HG03196 (cell line): Measurements from ENCODE around the gene FAM78B.

Experiments
- ATAC-seq: cut with Tn5 transposase; IDR thresholded peaks from one replicate; pipeline ENCODE4 v1.9.1; 2021; ENCODE audit not compliant: unreplicated experiment

FAM78B gene

DNA sequence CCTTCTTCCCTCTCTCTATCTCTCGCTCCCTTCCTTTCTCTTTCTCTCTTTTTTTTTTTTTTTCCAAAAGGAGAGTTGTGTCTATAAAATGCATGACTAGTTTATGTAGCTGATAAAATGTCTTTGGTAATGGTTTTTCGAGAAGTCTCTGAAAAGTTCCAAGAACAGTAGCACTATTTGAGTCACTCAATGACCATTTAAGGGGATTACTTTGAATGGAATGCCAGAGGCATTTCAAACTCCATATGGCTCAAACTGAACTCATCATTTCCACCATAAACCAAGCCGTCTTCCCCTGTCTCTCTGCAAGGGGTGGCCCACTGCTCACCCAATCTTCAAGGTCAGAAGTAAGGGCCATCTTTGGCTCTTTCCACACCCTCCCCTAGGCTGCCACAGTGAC is 93.3 kb downstream of the FAM78B start:
- no peak for ATAC-seq

DNA sequence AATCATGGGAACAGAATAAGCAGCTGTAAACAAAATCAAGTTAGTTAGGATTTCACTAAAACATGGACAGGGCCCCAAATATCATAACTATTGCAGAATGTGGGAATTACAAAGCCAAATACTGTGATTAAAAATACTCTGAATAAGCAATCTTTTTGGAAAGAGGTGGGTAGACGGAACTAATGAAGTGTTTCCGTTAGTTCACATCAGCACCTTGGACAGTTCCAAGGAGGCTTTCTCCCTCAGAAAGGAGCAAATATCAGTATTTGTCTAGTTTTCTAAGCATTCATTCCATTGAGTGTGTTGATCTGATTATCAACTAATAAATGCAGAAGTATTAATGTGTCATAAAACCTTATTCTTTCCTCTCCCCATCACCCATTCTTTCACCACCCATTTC is 97.4 kb downstream of the FAM78B start:
- ATAC-seq = no peak

DNA sequence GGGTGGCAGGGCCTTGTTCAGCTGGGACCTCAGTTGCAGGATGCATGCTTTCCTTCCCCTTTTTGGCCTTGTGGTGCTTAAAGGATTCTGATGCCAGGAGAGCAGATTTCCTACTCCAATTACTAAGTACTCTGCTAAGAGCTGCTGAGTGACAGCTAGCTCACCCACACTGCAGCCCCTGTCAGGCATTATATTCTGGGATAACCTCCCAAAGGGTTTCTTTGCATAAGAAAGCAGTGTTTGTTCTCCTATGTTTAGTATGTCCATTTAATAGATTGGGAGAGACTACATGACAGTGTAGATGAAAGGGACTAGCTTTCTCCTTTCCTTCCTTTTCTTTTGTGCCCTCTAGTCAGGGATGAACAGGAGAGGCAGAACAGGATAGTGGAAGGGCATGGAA is 100.7 kb downstream of the FAM78B start:
- no peak for ATAC-seq

DNA sequence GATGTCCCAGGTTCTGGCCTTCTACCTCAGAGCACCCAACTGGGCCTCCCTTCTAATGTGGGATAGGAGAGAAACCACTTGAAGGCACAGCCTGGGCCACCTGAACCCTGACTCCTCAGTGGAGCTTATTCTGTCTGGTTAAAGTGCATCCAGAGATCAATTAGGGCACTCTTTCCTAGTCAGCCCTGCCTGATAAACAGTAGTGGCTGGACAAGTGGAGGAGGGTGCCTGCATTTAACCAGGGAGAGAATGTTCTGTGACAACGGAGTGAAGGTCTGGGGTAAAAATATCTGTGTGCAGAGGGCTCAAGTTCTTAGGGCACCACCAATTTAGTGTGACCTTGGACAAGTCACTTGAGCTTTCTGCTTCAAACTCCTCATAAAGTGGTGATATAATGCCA is 101.8 kb downstream of the FAM78B start:
- no peak for ATAC-seq

DNA sequence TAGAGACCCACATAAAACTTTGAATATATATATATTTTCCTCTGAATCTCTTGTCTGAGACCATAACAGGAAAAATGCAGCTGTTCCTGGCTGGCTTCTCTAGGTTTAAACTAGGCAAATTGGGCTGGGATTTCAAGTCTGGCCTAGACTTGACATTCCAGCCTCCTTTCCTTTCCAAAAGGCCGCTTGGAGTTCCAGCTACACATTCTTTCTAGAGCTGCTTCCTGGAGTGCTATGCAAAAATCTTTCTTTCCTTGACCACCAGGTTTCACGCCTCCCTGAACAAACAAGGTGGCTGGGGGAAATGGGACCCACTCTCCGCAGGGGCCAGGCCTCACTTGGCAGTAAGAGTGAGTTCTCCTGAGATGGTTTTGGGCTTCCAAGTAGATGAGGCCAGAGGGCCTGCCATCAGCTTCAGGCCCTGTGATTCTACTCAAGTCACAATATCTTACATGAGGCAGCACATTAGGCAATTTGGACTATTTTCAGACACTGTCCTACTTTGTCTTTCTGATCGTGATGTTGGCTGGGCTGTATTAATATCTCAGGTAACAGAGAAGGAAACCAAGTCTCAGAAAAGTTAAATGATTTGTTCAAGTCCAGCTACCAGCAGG is 102.4 kb downstream of the FAM78B start:
- no peak for ATAC-seq

DNA sequence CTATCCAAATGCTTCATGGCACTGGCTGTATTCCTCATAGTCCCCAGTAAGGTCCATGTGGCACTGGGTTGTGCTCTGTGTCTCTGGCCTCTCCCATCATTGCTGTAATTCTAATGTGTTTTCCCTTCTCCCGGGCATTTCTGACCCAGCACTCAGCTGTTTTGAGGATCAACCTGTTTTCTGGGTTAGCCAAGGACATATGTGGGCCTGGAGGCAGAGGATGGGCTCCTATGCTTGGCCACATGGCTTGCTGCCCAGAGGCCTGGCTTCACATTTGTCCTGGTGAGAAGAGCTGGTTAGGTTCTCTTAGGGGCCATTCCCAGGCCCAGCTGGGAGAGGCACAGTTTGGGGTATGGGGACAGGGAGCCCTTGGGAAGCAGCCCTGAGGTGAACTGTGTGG is 103.1 kb downstream of the FAM78B start:
- ATAC-seq = no peak

DNA sequence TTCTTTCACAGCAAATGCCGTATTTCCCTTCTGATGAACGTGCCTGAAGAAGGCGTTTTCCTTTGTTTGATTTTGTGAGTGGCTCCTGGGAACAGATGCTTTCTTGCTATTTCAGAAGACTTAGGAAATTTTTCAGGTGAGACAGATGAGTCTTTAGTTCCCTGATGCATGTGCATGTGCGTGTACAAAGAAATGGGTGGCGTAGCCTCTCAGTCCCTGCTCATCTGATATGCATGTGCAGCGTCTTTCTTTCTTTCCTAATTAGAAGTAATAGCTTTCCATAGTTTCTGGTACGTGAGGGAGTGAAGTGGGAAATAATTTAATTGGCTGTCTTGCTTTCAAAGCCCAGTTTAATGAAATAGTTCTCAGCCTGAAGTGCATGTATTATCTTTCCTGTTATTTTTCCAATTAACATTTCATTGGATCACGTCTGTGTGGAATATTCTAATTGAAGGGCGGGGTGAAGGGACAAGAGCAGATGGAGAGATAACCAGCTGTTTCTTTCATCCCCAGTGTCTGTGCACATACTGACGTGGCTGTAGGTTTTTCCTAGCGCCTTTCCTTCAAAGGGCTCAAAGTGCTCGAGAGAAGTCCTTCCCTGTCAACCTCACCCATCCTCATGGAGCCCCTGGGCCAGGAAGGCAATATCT is 104.3 kb downstream of the FAM78B start:
- no peak for ATAC-seq

DNA sequence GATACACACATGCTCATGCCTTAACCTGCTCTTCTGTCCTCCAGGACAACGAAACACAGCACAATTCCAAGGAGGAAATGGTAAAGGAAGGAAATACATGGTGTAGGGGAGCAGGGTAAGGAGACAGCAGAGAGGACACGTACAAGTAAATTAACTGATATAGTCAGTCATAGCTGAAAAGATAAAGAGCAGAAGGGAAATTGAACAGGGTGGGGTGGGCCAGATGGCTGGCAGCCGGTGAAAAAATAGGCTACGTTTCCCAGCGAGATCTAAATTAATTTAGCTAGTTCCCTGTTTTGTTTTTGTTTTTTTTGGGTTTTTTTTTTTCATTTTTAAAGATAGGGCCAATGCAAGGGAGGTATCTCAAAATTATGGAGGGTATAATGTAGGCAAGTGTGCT is 109.2 kb downstream of the FAM78B start:
- ATAC-seq = no peak

DNA sequence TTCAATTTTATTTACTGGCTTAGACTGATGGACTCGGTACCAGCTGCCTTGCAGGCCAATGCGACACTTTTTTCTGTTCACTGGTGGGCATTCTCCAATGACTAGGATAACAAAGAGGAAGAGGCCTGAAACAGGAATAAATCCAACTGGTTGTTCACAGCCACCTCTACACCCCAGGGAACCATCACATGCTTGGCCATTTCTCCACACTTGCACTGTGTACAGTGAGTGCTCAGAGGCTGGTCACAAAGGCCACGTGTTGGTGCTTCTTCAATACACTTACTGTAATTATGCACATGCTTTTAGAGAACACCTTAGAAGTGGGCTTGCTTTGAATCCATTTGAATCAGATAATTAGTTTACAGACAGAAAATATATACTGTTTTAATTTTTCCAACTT is 113.4 kb downstream of the FAM78B start:
- no peak for ATAC-seq

DNA sequence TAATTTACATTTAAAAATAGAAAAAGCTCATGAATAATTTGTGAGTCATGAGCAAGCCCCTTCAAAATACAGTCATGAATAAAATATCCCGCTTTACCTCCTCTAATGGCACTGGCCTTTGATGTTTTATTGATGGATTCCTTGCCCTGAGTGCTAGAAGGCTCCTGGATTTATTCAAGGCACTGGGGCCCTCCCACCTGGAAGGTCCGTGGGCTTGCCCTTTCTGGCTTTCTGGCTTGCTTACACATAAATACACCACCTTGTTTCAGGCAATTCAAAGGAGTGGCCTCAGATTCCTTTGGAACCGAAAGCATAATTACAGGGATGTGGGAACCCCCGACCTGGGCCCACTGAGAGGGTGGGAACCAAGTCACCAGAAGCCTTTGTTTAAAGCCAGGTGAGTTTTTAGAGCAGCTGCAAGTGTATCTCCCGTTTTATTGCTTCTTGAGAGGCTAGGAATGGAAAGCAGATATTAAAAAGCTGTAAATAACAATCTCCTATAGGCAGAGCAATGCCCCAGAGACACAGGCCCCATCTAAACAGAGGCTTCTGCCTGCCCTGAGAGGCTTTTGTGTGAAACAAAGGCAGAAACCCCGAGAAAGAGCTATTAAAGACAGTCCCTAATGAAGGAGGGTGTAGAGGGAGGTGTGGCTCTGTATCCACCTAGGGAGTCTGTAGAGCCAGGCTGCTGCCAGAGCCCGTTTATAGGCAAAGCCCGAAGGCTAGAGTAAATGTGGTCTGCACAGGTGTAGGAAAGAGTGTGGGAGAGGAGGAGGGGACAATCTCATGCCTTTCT is 126.4 kb downstream of the FAM78B start:
- ATAC-seq = no peak

DNA sequence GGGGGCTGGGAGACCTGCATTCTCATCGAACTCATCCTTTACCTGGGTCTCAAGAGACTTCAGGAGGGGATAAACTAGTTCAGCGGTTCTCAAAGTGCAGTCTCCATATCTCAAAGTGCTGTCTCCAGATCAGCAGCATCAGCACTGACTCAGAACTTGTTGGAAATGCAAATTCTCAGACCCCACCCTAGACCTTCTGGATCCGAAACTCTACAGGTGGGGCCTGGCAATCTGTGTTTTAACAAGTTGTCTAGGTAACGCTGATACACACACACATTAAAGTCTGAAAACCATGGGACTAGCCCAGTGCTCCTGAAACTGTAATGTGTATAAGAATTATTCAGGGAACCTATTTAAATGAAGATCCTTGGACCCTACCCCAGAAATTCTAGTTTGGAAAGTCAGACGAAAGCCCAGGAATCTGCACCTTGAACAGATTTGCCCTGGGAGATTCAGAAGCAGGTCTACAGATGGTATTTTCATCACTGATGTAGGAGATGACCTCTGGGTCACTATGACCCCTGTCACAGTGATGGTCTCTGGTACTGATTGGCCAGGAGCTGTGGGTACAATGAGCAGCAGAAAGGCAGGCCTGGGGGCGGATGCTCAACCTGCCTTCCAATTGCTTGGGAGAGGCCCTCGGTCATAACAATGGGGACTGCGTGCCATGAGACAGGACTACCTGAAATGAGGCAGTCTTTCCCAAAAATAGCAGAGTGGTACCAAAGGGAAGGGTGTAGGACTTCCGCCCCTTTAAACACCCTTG is 127.2 kb downstream of the FAM78B start:
- ATAC-seq = no peak

DNA sequence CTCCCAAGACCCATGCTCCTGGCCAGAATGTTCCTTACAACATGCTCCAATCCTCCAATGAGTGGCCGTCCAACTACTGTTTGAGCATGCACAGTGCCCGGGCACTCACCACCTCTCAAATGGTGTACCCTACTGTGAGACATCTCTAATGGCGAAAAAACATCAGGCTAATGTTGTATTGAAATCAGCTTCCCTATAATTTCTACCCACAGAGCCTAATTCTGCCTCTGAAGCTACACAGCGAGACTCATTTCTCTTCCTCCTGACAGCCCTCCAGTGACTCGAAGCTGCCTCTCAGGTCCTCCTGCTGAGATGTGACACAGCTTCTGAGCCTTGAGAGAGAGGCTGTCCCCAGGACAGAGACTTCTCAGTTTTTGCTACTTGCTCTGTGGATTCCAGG is 130.7 kb downstream of the FAM78B start:
- ATAC-seq = no peak

DNA sequence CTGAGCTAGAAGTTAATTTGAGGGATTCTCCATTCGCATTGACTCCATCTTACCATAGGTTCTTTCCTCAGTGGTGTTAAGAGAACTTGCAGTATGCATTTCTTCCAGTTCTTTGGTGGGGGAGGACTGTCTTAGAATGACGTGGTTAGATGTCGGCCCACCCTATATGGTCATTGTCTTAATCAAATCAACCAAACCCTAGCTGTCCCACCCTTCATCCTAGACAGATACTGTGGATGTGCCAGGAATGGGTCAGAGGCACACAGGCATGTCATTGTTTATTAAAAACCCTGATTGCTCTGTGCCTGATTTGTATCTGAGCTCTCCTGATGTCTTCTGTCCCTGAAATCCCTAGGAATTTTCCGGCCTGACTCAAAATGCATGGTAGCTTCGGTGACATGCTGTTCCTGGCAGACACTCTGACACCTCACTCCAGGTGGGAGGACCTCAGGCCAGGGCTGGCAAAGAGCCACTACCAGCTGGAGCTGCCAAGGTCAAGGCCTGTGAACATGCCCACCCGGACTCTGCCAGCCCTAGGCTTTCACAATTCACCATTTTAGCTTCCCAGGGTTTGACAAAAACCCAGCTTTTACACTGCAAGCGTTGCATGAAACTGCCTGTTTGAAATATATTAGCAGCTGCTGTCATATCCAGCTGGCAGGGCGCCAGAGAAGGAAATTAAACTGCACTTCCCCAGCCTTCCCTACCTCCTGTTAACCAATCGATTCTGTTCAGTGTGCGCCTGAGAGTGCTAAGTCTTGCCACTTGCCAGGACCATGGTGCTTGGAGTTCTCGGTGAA is 134.0 kb downstream of the FAM78B start:
- no peak for ATAC-seq

DNA sequence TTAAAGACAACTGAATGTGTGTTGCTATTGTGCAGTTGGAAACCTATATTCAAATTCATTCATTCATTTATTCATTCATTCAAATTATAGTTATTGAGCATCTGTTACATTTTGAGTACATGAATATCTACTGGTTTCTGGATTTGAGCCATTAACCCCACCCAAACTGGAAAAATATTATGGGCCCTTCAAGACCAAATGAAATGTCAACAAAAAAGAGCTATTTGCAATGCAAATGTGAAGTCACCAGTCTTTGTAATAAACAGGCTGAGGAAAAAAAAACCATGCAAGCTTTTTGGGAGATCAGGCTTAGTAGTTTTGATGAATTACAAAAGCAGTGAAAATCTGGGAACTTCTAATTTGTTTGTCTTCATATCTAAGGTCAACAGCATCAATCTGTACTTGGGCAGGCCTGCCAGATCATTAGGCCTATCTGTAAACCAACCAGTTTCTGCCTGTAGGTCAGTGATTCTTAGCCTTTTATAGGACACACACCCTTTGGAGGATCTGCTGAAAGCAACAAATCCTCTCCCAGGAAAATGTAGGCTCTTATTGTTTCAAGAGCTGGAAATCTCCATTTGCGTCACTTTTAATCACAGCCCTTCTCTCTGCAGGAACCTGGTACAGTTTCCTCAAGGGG is 134.7 kb downstream of the FAM78B start:
- ATAC-seq = no peak

DNA sequence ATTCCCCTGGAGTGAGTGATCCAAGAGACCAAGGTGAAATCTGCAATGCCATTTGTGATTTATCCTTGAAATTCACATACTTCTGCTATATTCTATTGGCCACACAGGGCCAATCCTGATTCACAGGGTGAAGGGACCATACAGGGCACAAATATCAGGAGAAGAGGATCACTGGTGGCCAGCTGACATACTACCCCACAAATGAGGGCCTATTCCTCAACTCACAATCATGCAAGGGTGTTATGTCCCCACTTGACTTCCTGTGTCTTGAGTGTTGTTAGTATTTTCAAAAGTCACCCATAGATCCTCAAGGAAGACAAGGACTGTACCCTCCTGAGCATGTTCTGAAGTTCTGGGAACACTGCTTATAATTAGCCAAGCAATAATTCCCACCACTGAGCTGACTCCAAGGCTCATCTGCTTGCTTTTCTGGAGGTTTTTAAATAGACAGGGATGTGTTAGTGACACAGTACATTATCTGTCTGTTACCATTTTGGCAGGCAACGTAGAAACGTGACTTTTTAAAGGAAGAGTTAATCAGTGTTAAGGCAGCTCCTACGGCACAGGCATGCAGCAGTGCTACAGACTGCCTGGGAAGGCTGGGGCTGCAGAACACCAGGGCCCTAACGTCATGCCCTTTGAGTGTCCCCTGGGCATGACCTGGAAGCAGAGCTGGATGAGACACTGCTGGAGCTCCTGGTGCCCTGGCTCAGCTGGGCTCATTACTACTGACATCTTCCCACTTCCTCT is 137.4 kb downstream of the FAM78B start:
- no peak for ATAC-seq

DNA sequence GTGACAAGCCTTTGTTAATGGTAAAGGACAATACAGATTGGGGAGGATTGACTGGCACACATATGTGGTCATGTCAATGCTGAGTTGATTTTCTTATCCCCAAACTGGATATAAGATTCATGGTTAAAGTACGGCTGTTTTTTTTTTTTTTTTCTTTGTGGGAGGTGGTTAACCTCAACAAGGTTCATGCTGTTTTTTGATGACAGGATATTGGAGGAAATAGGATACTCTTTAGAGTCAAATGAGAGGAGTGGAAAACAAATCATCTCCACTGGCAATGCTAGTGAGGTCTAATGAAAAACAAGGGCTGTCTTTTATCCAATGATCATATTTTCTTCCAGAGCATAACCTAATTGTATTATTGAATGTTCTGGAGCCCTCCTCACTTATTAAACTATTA is 140.2 kb downstream of the FAM78B start:
- ATAC-seq = no peak

DNA sequence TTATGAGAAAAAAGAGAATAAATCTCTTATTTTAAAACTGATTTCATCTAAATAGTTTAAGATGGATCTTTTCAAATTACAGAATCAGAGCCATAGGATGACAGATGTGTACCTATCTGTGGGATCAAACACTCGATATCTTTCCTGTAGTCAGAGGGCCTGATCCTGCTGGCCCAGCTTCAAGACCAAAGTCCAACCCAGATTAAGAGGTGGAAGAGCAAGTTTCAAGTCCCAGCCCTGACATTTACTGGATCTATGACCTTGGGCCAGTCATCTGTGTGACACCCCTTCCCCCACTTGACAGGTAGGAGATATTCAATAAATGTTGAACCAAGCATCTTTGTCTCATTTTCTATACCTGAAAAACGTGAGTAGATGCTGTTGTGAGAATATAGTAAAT is 140.7 kb downstream of the FAM78B start:
- no peak for ATAC-seq

DNA sequence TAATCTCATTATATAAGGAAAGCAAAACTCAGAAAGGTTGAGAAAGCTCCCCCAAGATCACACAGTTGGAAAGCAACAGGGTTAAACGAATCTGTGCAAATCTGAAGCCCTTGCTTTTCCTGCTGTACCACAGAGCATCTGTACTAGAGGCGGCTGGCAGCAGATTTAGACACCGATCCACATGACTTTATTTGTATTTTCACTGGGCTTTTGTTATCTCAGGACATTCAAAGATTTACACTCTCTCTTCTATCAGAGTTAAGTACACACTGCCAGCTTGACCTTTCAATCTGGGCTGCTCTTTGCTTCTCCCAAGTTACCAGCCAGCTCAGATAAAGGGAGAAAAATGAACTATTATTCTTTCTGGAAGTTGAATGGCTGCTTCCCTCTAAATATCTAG is 146.6 kb downstream of the FAM78B start:
- ATAC-seq = no peak
